PFSK-1 (cell line): Measurements from ENCODE around the gene PDS5B. TPM values are rescaled to one million over a fixed set of nuclear protein-coding genes. Genes with fewer than 3 reads are reported as not detected.

Experiments
- FOXP2 ChIP-seq: optimal IDR thresholded peaks from 2 replicates; pipeline ENCODE3; 2011; ENCODE audit warnings: borderline replicate concordance, control low read depth, inconsistent platforms; ENCODE audit not compliant: insufficient read depth; ENCODE audit errors: extremely low read length, extremely low read depth
- POLR2AphosphoS5 ChIP-seq: IDR thresholded peaks from 2 replicates; pipeline ENCODE4 v1.6.1; 2012; ENCODE audit warnings: low read depth, mild to moderate bottlenecking, control low read depth, low read length, moderate library complexity
- SIN3A ChIP-seq: IDR thresholded peaks from 2 replicates; pipeline ENCODE4 v1.6.1; 2012; ENCODE audit warnings: mild to moderate bottlenecking, low read length, moderate library complexity, borderline replicate concordance; ENCODE audit not compliant: insufficient read depth
- TAF1 ChIP-seq: IDR thresholded peaks from 2 replicates; pipeline ENCODE4 v1.6.1; 2012; ENCODE audit warnings: low read length, control low read depth, borderline replicate concordance; ENCODE audit not compliant: insufficient read depth
- polyA plus RNA-seq: library from polyadenylated mRNA; unstranded; fragments of >200 nt; gene quantifications from one replicate; pipeline ENCODE4 v1.2.1, GENCODE V29; 2012; ENCODE audit warnings: low read depth, missing spikeins; ENCODE audit not compliant: insufficient read length
- TF ChIP-seq, protein P1 (sequence below), 2 experiments: IDR thresholded peaks; 2 replicates each; pipeline versions ENCODE4 v1.6.1 to v1.8.0; 2011 to 2012; ENCODE audit warnings: low read depth in 2 of 2, low read length in 2 of 2, control low read depth in 1 of 2, inconsistent platforms in 1 of 2, mild to moderate bottlenecking in 1 of 2, moderate library complexity in 1 of 2; ENCODE audit not compliant: insufficient read depth in 1 of 2

The PDS5B gene, protein sequence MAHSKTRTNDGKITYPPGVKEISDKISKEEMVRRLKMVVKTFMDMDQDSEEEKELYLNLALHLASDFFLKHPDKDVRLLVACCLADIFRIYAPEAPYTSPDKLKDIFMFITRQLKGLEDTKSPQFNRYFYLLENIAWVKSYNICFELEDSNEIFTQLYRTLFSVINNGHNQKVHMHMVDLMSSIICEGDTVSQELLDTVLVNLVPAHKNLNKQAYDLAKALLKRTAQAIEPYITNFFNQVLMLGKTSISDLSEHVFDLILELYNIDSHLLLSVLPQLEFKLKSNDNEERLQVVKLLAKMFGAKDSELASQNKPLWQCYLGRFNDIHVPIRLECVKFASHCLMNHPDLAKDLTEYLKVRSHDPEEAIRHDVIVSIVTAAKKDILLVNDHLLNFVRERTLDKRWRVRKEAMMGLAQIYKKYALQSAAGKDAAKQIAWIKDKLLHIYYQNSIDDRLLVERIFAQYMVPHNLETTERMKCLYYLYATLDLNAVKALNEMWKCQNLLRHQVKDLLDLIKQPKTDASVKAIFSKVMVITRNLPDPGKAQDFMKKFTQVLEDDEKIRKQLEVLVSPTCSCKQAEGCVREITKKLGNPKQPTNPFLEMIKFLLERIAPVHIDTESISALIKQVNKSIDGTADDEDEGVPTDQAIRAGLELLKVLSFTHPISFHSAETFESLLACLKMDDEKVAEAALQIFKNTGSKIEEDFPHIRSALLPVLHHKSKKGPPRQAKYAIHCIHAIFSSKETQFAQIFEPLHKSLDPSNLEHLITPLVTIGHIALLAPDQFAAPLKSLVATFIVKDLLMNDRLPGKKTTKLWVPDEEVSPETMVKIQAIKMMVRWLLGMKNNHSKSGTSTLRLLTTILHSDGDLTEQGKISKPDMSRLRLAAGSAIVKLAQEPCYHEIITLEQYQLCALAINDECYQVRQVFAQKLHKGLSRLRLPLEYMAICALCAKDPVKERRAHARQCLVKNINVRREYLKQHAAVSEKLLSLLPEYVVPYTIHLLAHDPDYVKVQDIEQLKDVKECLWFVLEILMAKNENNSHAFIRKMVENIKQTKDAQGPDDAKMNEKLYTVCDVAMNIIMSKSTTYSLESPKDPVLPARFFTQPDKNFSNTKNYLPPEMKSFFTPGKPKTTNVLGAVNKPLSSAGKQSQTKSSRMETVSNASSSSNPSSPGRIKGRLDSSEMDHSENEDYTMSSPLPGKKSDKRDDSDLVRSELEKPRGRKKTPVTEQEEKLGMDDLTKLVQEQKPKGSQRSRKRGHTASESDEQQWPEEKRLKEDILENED (N-terminal part only)
- polyA plus RNA-seq: 5.1 TPM

DNA sequence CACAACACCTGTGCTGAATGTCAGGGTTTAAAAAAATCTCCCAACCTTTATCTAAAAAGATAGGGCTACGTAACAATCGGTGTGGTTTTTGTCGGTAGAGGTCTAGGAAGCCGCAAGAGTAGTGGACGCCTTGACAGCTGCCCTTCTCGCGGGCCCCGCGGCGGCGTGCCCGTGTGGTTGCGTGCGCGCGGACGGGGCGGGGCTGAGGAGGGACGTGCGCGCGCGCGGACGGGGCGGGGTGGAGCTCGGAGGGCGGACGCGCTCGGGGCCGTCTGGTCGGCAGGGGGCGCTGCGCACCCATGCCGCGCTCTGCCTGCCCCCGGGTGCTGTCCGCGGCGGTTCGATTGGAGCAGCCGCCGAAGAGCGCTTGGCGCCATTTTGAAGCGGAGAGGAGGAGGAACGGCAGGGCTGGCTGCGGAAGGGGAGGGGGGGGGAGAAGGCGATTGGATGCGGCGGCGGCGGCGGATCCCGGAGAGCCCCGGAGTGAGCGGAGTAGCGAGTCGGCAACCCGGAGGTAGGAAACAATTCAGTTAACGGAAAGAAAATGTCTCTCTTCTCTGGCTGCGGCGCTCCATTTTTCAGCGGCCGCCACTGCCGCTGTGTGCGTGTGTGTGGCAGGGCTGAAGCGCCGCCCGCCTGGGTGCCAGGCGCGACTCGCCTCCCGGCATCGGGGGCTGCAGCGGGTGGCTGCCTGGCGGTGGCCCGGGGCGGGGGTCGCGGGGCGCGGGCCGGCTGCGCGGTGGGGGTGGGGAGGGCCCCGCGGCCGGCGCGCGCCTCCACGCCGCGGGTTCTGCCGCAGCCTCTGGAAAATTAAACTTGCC is at the start of gene PDS5B:
Gene PDS5B, plus strand, starts transcription at position 373 of the 821 bp plus-strand sequence. CDS start 62,321 bp downstream, outside the sequence.
- TF ChIP-seq FOXP2 (peak; percentile 84), TAF1 (no peak), POLR2AphosphoS5 (no peak)
- TF ChIP-seq, protein P1, sequence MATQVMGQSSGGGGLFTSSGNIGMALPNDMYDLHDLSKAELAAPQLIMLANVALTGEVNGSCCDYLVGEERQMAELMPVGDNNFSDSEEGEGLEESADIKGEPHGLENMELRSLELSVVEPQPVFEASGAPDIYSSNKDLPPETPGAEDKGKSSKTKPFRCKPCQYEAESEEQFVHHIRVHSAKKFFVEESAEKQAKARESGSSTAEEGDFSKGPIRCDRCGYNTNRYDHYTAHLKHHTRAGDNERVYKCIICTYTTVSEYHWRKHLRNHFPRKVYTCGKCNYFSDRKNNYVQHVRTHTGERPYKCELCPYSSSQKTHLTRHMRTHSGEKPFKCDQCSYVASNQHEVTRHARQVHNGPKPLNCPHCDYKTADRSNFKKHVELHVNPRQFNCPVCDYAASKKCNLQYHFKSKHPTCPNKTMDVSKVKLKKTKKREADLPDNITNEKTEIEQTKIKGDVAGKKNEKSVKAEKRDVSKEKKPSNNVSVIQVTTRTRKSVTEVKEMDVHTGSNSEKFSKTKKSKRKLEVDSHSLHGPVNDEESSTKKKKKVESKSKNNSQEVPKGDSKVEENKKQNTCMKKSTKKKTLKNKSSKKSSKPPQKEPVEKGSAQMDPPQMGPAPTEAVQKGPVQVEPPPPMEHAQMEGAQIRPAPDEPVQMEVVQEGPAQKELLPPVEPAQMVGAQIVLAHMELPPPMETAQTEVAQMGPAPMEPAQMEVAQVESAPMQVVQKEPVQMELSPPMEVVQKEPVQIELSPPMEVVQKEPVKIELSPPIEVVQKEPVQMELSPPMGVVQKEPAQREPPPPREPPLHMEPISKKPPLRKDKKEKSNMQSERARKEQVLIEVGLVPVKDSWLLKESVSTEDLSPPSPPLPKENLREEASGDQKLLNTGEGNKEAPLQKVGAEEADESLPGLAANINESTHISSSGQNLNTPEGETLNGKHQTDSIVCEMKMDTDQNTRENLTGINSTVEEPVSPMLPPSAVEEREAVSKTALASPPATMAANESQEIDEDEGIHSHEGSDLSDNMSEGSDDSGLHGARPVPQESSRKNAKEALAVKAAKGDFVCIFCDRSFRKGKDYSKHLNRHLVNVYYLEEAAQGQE (IDR thresholded peaks at IDR 0.05; ENCODE audit: insufficient read depth in 1 of 2, low read depth in 2 of 2, low read length in 2 of 2): no peak; a peak in 1 of 4 replicates

DNA sequence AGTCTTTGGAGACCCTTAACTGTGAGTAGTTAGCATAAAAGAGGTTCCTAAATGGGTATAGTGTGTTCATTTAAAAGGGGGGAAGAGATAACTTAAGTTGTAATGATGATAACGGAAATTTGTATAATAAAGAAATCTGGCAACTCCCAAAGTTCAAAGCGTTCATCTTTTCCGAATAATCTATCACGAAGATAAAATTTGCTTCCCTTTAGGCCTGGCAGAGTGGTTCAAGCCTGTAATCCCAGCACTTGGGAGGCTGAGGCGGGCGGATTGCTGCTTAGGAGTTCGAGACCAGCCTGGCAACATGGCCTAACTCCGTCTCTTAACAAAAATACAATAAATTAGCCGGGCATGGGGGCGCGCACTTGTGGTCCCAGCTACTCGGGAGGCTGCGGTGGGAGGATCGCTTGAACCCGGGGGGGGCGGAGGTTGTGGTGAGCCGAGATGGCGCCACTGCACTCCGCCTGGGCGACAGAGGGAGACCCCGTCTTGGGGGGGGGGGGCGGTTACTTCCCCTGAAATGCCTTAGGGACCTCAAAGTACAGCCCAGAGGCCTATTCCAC is 48.6 kb upstream of the PDS5B start:
- TF ChIP-seq, protein P1 (IDR thresholded peaks at IDR 0.05; ENCODE audit: insufficient read depth in 1 of 2, low read depth in 2 of 2, low read length in 2 of 2): no peak
- TF ChIP-seq POLR2AphosphoS5: no peak
- TF ChIP-seq FOXP2: no peak
- no peak for TF ChIP-seq TAF1
- TF ChIP-seq SIN3A: no peak

DNA sequence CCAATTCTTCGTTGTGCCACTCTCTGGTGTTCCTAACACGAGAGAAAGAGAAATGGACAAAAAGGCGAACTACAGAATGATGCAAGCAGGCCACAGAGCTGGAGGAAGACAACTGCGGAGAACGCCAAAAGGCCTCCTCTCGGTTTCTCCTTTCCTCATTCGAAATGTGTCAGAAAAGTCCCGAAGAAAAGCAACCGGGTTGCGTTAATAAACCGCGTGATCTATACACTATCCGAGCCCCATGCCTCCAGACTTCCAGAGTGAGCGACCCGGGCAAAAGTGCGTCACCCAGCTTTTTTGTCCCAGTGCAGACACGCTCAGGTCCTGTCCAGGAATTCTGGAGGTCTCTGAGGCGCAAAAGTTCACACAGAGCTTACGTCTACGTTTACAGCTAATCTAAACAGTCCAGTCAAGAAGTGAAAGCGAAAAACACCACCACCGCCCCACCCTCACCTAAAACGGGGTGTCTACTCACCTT is 48.1 kb upstream of the PDS5B start:
- no peak for TF ChIP-seq TAF1

DNA sequence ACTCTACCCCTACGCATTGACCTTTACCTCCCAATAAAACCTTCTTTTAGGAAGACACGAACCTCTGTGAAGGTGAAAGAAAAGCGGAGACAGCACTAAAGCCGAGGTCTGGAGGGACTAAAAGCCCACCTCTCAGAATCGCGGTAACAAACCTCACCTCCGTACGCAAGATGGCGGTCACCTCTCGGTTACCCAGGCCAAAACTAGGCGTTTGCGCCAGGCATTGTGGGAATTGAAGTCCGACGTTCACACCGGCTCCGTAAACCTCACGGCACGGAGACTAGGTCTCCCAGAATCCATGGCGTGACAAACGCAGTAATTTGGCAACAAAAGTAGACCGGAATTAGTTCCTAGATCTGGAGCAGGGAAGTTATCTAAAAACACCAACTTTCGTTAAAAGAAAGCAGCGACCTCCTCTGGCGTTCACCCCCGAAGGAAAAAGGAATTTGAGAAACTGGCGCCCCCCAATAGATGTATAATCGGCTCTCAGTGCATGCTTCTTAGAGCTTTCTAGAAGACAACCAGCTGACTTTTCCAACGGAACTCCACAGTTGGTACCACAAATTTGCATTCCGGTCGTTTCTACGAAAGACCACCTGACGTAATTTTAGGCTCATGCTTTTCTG is 47.5 kb upstream of the PDS5B start, which contains the start of gene N4BP2L2:
Gene N4BP2L2, minus strand, starts transcription at position 175 of the 626 bp plus-strand sequence. CDS start 1,768 bp downstream, outside the sequence.
- peak; percentile 65 for TF ChIP-seq FOXP2
- TF ChIP-seq POLR2AphosphoS5: 0 out of 2 replicates have a peak, but pooled peaks have one; percentile 18
- 0 out of 2 replicates have a peak, but pooled peaks have one; percentile 10 for TF ChIP-seq SIN3A
- no peak for TF ChIP-seq TAF1
- TF ChIP-seq, protein P1 (IDR thresholded peaks at IDR 0.05; ENCODE audit: insufficient read depth in 1 of 2, low read depth in 2 of 2, low read length in 2 of 2): no peak
